ENCODE results near the gene CRACR2A. TPM values are rescaled to one million over a fixed set of nuclear protein-coding genes. Genes with fewer than 3 reads are reported as not detected.

CRACR2A gene
- total and polyA plus RNA-seq, 2 of the 8 experiments (the other 6 are each of a cell fraction or from before 2014, with no cell fraction given), result 0.85 to 3.2 TPM

GRCh38 chr12:3741882-3742672 lies 10.8 kb downstream of the CRACR2A start:
- no peak for FAIRE-seq

More at GRCh38 chr12:3741882-3742672, 10.8 kb downstream of the CRACR2A start:
- H2BK120ac ChIP-seq (replicated peaks; ENCODE audit: low read depth, low read length), result no peak overlapping the region
- H3K18ac ChIP-seq (ENCODE audit: extremely low read depth, low read length), result no peak overlapping the region
- TF ChIP-seq ZNF274 (IDR thresholded peaks at IDR 0.05; ENCODE audit: borderline replicate concordance, extremely low read depth, low read length), result no peak
- TF ChIP-seq PHF8 (conservative IDR thresholded peaks at IDR 0.05; ENCODE audit: low read depth, low read length), result no peak
- no peak for TF ChIP-seq TCF12 (IDR thresholded peaks at IDR 0.05; ENCODE audit: low read depth, low read length)
- no peak for TF ChIP-seq CBX5 (IDR thresholded peaks at IDR 0.05; ENCODE audit: low read depth, low read length)
- no peak for TF ChIP-seq RFX5 (IDR thresholded peaks at IDR 0.05; ENCODE audit: borderline replicate concordance, low read depth, low read length)
- no peak for TF ChIP-seq EP300 (IDR thresholded peaks at IDR 0.05; ENCODE audit: borderline replicate concordance in 1 of 2, low read depth in 2 of 2, low read length in 2 of 2)
- TF ChIP-seq POLR2A (IDR thresholded peaks at IDR 0.05; ENCODE audit: control extremely low read depth in 1 of 2, low read depth in 2 of 2, low read length in 2 of 2), result no peak
- TF ChIP-seq HDAC6 (IDR thresholded peaks at IDR 0.05; ENCODE audit: low read depth, low read length), result no peak
- TF ChIP-seq GTF2F1 (IDR thresholded peaks at IDR 0.05; ENCODE audit: borderline replicate concordance, low read depth, low read length), result no peak
- no peak for TF ChIP-seq POLR2AphosphoS5 (IDR thresholded peaks at IDR 0.05; ENCODE audit: low read depth, low read length)
- TF ChIP-seq CHD1 (IDR thresholded peaks at IDR 0.05; ENCODE audit: low read depth, low read length), result no peak
- TF ChIP-seq TBP (IDR thresholded peaks at IDR 0.05; ENCODE audit: low read depth, low read length), result no peak
- H3K23ac ChIP-seq (ENCODE audit: insufficient read length), result no peak overlapping the region
- H3K79me2 ChIP-seq (ENCODE audit: control insufficient read depth in 1 of 2, insufficient read depth in 2 of 2, low read length in 2 of 2), result no peaks in the 10 kb centered on the region
- POLR2A ChIA-PET (ENCODE audit: partially characterized antibody), result interaction anchor here (1.2 to 1.3 kb wide), 2 partner anchors 11 to 15 kb away, joined by 3 read pairs; partner anchors contain the start of gene CRACR2A
- no peak overlapping the region for H2BK15ac ChIP-seq (ENCODE audit: low read length)
- H3K36me3 ChIP-seq (ENCODE audit: control insufficient read depth in 2 of 4, insufficient read depth in 4 of 4, low read length in 3 of 4), result no peaks in the 10 kb centered on the region
- H3K4me2 ChIP-seq (ENCODE audit: insufficient read depth in 1 of 2, low read depth in 2 of 2, low read length in 2 of 2), result no peak overlapping the region
- no peak overlapping the region for H2BK12ac ChIP-seq (ENCODE audit: low read depth, low read length)
- no peak overlapping the region for H2BK20ac ChIP-seq (ENCODE audit: low read length)
- no peak overlapping the region for H4K91ac ChIP-seq (replicated peaks; ENCODE audit: insufficient read length, low read length)
- no peak overlapping the region for H4K5ac ChIP-seq (ENCODE audit: insufficient read length, low read depth, low read length)
- no peaks in the 10 kb centered on the region for H4K20me1 ChIP-seq (replicated peaks in 1 of 2; ENCODE audit: control insufficient read depth in 1 of 2, insufficient read depth in 2 of 2, low read length in 2 of 2)
- no peak overlapping the region for H4K8ac ChIP-seq (ENCODE audit: extremely low read depth, insufficient read depth, low read length)
- H3K27me3 ChIP-seq (replicated peaks in 1 of 4; ENCODE audit: control insufficient read depth in 3 of 4, extremely low read depth in 1 of 4, insufficient read depth in 3 of 4, low read length in 3 of 4), result no peaks in the 10 kb centered on the region
- no peaks in the 10 kb centered on the region for H3K79me1 ChIP-seq (ENCODE audit: low read depth, low read length)
- no peak overlapping the region for H2AK5ac ChIP-seq (ENCODE audit: low read depth, low read length)
- H3K4me3 ChIP-seq (ENCODE audit: extremely low read depth in 1 of 4, insufficient read depth in 2 of 4, low read depth in 3 of 4, low read length in 4 of 4), result no peak overlapping the region
- no peak overlapping the region for H3K27ac ChIP-seq (ENCODE audit: low read depth, low read length)
- no peaks in the 10 kb centered on the region for H3K4me1 ChIP-seq (replicated peaks in 1 of 4; ENCODE audit: control insufficient read depth in 3 of 4, insufficient read depth in 4 of 4, low read length in 3 of 4)
- no peak overlapping the region for H3K14ac ChIP-seq (ENCODE audit: insufficient read length)
- CTCF ChIA-PET (ENCODE audit: partially characterized antibody), result interaction anchor here (0.9 to 1.9 kb wide), 7 partner anchors 8 to 442 kb away, joined by 3 to 5 read pairs (median 4); partner anchors contain the start of gene CRACR2A
- DNase-seq (ENCODE audit: low read depth in 1 of 2, low spot score in 2 of 2), result no peak
- WGBS, 2 experiments (ENCODE audit: extremely low coverage in 1 of 2, insufficient coverage in 1 of 2, insufficient read length in 1 of 2, insufficient replicate concordance in 2 of 2, low coverage in 1 of 2, low lambda C conversion rate in 2 of 2, missing lambda C conversion rate in 1 of 2), result 95% methylated on average over 7 of the region's 7 CpGs; no CpG with 5 or more reads in 1 of the 2 experiments
- H3K9ac ChIP-seq (replicated peaks in 1 of 4; ENCODE audit: extremely low read depth in 1 of 4, low read depth in 3 of 4, low read length in 3 of 4), result no peak overlapping the region
- no peak overlapping the region for H3K56ac ChIP-seq (replicated peaks; ENCODE audit: insufficient read length, low read depth, low read length)
- H2BK5ac ChIP-seq (ENCODE audit: low read depth, low read length), result no peak overlapping the region
- H3K4ac ChIP-seq (replicated peaks; ENCODE audit: insufficient read length, low read depth, low read length), result no peak overlapping the region
- no peaks in the 10 kb centered on the region; the same call in 1 of the 2 replicates for H3K23me2 ChIP-seq (ENCODE audit: low read depth, low read length)
- H3K9me3 ChIP-seq (ENCODE audit: insufficient read depth in 2 of 2, low read depth in 1 of 2, low read length in 1 of 2), result no peaks in the 10 kb centered on the region
- H2AFZ ChIP-seq (ENCODE audit: low read length), result no peak overlapping the region
